ENCODE data around the gene CYP19A1.

CYP19A1 gene

GRCh38 chr15:51380999-51381806, 42.8 kb upstream of the CYP19A1 start:
- TF ChIP-seq CTCF (IDR thresholded peaks at IDR 0.05; ENCODE audit: borderline replicate concordance, control extremely low read depth, extremely low read depth, insufficient read depth, missing control alignments), result peak; percentile 77
- in situ Hi-C loops (cut with MboI; ENCODE audit: low sequenced_read_pairs, unreplicated experiment), result loop anchor here (10.0 to 25.0 kb wide), 2 partner anchors 94 to 216 kb away; no protein-coding TSS in a partner anchor
- peak; percentile 80 for DNase-seq (ENCODE audit: low spot score)

GRCh38 chr15:51379390-51379789, 41.0 kb upstream of the CYP19A1 start:
- DNase-seq (ENCODE audit: low spot score), result no peak
- TF ChIP-seq CTCF (IDR thresholded peaks at IDR 0.05; ENCODE audit: borderline replicate concordance, control extremely low read depth, extremely low read depth, insufficient read depth, missing control alignments), result no peak
- in situ Hi-C loops (cut with MboI; ENCODE audit: low sequenced_read_pairs, unreplicated experiment), result loop anchor here (25.0 kb wide), 1 partner anchor 92 kb away; no protein-coding TSS in a partner anchor

- in situ Hi-C loops (cut with MboI; ENCODE audit: low sequenced_read_pairs, unreplicated experiment), result loop anchor here (25.0 kb wide), 1 partner anchor 91 kb away; no protein-coding TSS in a partner anchor
- TF ChIP-seq CTCF (IDR thresholded peaks at IDR 0.05; ENCODE audit: borderline replicate concordance, control extremely low read depth, extremely low read depth, insufficient read depth, missing control alignments), result no peak
Observed at GRCh38 chr15:51378406-51378805, 40.0 kb upstream of the CYP19A1 start.

GRCh38 chr15:51377038-51377786, 38.8 kb upstream of the CYP19A1 start:
- DNase-seq (ENCODE audit: low spot score), result no peak
- no peak for TF ChIP-seq CTCF (IDR thresholded peaks at IDR 0.05; ENCODE audit: borderline replicate concordance, control extremely low read depth, extremely low read depth, insufficient read depth, missing control alignments)
- in situ Hi-C loops (cut with MboI; ENCODE audit: low sequenced_read_pairs, unreplicated experiment), result loop anchor here (25.0 kb wide), 1 partner anchor 90 kb away; no protein-coding TSS in a partner anchor

More at GRCh38 chr15:51378406-51378805, 40.0 kb upstream of the CYP19A1 start:
- DNase-seq (ENCODE audit: low spot score), result no peak

GRCh38 chr15:51375966-51376640, 37.7 kb upstream of the CYP19A1 start:
- DNase-seq (ENCODE audit: low spot score), result no peak
- in situ Hi-C loops (cut with MboI; ENCODE audit: low sequenced_read_pairs, unreplicated experiment), result loop anchor here (25.0 kb wide), 1 partner anchor 89 kb away; no protein-coding TSS in a partner anchor
- TF ChIP-seq CTCF (IDR thresholded peaks at IDR 0.05; ENCODE audit: borderline replicate concordance, control extremely low read depth, extremely low read depth, insufficient read depth, missing control alignments), result no peak

GRCh38 chr15:51374131-51374530, 35.7 kb upstream of the CYP19A1 start:
- in situ Hi-C loops (cut with MboI; ENCODE audit: low sequenced_read_pairs, unreplicated experiment), result no loop called here
- DNase-seq (ENCODE audit: low spot score), result no peak
- no peak for TF ChIP-seq CTCF (IDR thresholded peaks at IDR 0.05; ENCODE audit: borderline replicate concordance, control extremely low read depth, extremely low read depth, insufficient read depth, missing control alignments)

Measured in GM13976 (cell line).